Hepatocyte (in vitro differentiated cells): ENCODE measurements around the gene WLS.

Experiments used
- CTCF ChIP-seq: fragments of 200-600 bp; sonication (generic); IDR thresholded peaks from 2 replicates; pipeline ENCODE4 v1.5.1; 2016; ENCODE audit warnings: antibody characterized with exemption, mild to moderate bottlenecking; ENCODE audit not compliant: poor library complexity
- EZH2phosphoT487 ChIP-seq: fragments of 200-600 bp; sonication (generic); IDR thresholded peaks from one replicate; pipeline ENCODE4 v1.6.1; 2018; ENCODE audit warnings: antibody characterized with exemption, mild to moderate bottlenecking, low read depth, moderate library complexity; ENCODE audit not compliant: unreplicated experiment, severe bottlenecking

- no peak for TF ChIP-seq CTCF
- TF ChIP-seq EZH2phosphoT487, result no peak
Measured at GRCh38 chr1:68211761-68212380, 20.5 kb downstream of the WLS start.
